HG02970 (cell line): ENCODE measurements around the gene GIT2.
"Not testable (repeated sequence)": the region's sequence is repeated elsewhere in the genome, so short reads cannot be mapped to it uniquely, and the experiment has no call there.

Experiments used
- ATAC-seq: cut with Tn5 transposase; IDR thresholded peaks from one replicate; pipeline ENCODE4 v1.9.1; 2021; ENCODE audit warnings: mild to moderate bottlenecking, moderate library complexity, moderate number of reproducible peaks; ENCODE audit not compliant: unreplicated experiment, low FRiP score

Gene GIT2

GRCh38 chr12:109951136-109951535 lies 45.0 kb downstream of the GIT2 start:
- ATAC-seq, result no peak

GRCh38 chr12:109950625-109951024 lies 45.5 kb downstream of the GIT2 start:
- no peak for ATAC-seq

- no peak for ATAC-seq
Observed at GRCh38 chr12:109949089-109949488, 47.1 kb downstream of the GIT2 start.

- ATAC-seq, result no peak
Observed at GRCh38 chr12:109948368-109948767, 47.8 kb downstream of the GIT2 start.

GRCh38 chr12:109947521-109947920 lies 48.6 kb downstream of the GIT2 start:
- no peak for ATAC-seq

- ATAC-seq, result no peak
Observed at GRCh38 chr12:109946913-109947312, 49.3 kb downstream of the GIT2 start.

GRCh38 chr12:109946505-109946904 lies 49.7 kb downstream of the GIT2 start:
- no peak for ATAC-seq

- no peak for ATAC-seq
Observed at GRCh38 chr12:109944561-109945359, 51.4 kb downstream of the GIT2 start.

GRCh38 chr12:109943811-109944210 lies 52.4 kb downstream of the GIT2 start:
- no peak for ATAC-seq

- no peak for ATAC-seq
Observed at GRCh38 chr12:109940339-109940923, 55.7 kb downstream of the GIT2 start.

- ATAC-seq, result no peak
Observed at GRCh38 chr12:109939504-109939903, 56.7 kb downstream of the GIT2 start.

GRCh38 chr12:109938947-109939346 lies 57.2 kb downstream of the GIT2 start:
- ATAC-seq, result no peak

- no peak for ATAC-seq
Observed at GRCh38 chr12:109937371-109937770, 58.8 kb downstream of the GIT2 start.

- ATAC-seq, result no peak
Observed at GRCh38 chr12:109934026-109934425, 62.1 kb downstream of the GIT2 start.

GRCh38 chr12:109932878-109933503 lies 63.2 kb downstream of the GIT2 start:
- no peak for ATAC-seq

- no peak for ATAC-seq
Observed at GRCh38 chr12:109931143-109931542, 65.0 kb downstream of the GIT2 start.

GRCh38 chr12:109930028-109930800 lies 66.0 kb downstream of the GIT2 start:
- no peak for ATAC-seq

GRCh38 chr12:109929326-109929725 lies 66.8 kb downstream of the GIT2 start:
- not testable (repeated sequence) for ATAC-seq

- ATAC-seq, result no peak
Observed at GRCh38 chr12:109928058-109928656, 68.0 kb downstream of the GIT2 start.

GRCh38 chr12:109927622-109928021 lies 68.5 kb downstream of the GIT2 start:
- ATAC-seq, result no peak
